Activated CD8-positive, alpha-beta T cell treated with anti-CD3 and anti-CD28 coated beads for 36 hours (primary cell): Measurements from ENCODE around the gene DNLZ. TPM values are rescaled to one million over a fixed set of nuclear protein-coding genes. Genes with fewer than 3 reads are reported as not detected.

Experiments used
- ATAC-seq: fragments of 200-7000 bp; cut with Tn5 transposase; one replicate; pipeline ENCODE4 v1.10.0; 2021; ENCODE audit warnings: mild to moderate bottlenecking, moderate library complexity
- CTCF ChIA-PET: fragments of 350-600 bp; sonication (Branson Sonifier 250); formaldehyde crosslinking; loops from one replicate; lab custom pipeline; 2021; ENCODE audit warnings: antibody characterized with exemption; lab: Charles Lee
- POLR2A ChIA-PET: fragments of 350-600 bp; sonication (Branson Sonifier 250); formaldehyde crosslinking; loops from one replicate; lab custom pipeline; 2021; ENCODE audit warnings: antibody characterized with exemption; lab: Charles Lee
- DNase-seq: peaks from one replicate; pipeline ENCODE4 v3.0.0-alpha.2; 2020
- H3K27ac Mint-ChIP-seq: one replicate; pipeline ENCODE4 v1.8.0; 2021; ENCODE audit warnings: mild to moderate bottlenecking, mixed read lengths
- H3K27me3 Mint-ChIP-seq: one replicate; pipeline ENCODE4 v1.8.0; 2021; ENCODE audit warnings: mixed read lengths
- H3K36me3 Mint-ChIP-seq: one replicate; pipeline ENCODE4 v1.8.0; 2021; ENCODE audit warnings: low read depth, mixed read lengths
- H3K4me1 Mint-ChIP-seq: one replicate; pipeline ENCODE4 v1.8.0; 2021; ENCODE audit warnings: low read depth, mixed read lengths
- H3K4me3 Mint-ChIP-seq: one replicate; pipeline ENCODE4 v1.8.0; 2021; ENCODE audit warnings: mild to moderate bottlenecking, moderate library complexity, mixed read lengths
- H3K9me3 Mint-ChIP-seq: one replicate; pipeline ENCODE4 v1.8.0; 2021; ENCODE audit warnings: mixed read lengths
- intact Hi-C: fragments of 100-400 bp; cut with micrococcal nuclease; formaldehyde crosslinking; loops from one replicate; pipeline ENCODE4 v1.10.0; 2022
- total RNA-seq, 2 experiments: library from RNA; stranded (reverse); gene quantifications; one replicate each; pipeline ENCODE4 v1.2.3, GENCODE V29; 2021
- TF ChIP-seq, protein P1 (sequence below): fragments of 200-600 bp; IDR thresholded peaks from one replicate; pipeline ENCODE4 v1.8.0; 2022; ENCODE audit warnings: antibody characterized with exemption, mild to moderate bottlenecking

Gene DNLZ
- total RNA-seq, 2 experiments from 2014 or later = 16.1 to 17.4 TPM

DNA sequence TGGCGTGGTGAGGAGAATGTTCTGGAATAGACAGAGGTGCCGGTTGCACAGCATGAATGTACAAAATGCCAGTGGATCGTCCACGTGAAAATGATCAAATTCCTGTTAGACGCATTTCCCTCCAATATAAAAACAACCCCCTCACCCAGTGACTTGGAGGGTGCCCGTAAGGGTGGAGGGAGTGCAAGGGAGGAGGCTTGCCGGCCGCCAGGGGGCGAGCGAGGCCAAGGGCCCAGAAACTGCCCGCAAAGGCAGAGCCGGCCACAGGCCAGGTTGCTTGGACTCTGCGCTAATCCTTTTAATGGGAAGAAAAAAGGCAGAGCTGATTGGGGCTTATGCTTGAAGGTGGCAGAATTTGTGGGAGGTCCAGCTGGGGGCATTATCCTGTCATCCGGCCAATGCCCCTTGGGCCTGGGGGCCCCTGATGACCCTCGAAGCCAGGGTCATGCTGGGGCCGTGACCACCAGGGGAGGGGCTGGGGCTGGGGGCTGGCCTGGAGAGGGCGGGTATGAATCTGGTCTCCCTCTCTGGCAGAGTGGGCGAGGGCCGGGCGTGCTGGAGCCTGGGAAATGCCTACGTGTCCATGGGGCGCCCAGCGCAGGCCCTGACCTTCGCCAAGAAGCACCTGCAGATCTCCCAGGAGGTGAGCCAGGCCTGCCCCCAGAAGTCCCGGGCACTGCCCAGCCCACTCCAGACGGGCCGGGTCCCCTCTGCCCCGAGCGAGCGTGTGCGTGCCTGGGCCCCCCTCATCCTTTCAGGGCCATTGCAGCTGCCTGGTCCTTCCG is 24.2 kb downstream of the DNLZ start:
- Mint-ChIP-seq H3K4me3 (no peak overlapping the region), H3K4me1 (peaks cover 5% of the 10 kb centered on the region), H3K27ac (no peak overlapping the region), H3K36me3 (no peaks in the 10 kb centered on the region), H3K9me3 (no peaks in the 10 kb centered on the region), H3K27me3 (no peaks in the 10 kb centered on the region)
- TF ChIP-seq, protein P1, sequence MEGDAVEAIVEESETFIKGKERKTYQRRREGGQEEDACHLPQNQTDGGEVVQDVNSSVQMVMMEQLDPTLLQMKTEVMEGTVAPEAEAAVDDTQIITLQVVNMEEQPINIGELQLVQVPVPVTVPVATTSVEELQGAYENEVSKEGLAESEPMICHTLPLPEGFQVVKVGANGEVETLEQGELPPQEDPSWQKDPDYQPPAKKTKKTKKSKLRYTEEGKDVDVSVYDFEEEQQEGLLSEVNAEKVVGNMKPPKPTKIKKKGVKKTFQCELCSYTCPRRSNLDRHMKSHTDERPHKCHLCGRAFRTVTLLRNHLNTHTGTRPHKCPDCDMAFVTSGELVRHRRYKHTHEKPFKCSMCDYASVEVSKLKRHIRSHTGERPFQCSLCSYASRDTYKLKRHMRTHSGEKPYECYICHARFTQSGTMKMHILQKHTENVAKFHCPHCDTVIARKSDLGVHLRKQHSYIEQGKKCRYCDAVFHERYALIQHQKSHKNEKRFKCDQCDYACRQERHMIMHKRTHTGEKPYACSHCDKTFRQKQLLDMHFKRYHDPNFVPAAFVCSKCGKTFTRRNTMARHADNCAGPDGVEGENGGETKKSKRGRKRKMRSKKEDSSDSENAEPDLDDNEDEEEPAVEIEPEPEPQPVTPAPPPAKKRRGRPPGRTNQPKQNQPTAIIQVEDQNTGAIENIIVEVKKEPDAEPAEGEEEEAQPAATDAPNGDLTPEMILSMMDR = peak; percentile 41
- ChIA-PET POLR2A (interaction anchor here (1.0 kb wide), 1 partner anchor 14 kb away, joined by 3 read pairs; no protein-coding TSS in a partner anchor), CTCF (interaction anchor here (1.0 kb wide), 1 partner anchor 12 kb away, joined by 4 read pairs; the partner anchor contains the start of gene GPSM1)
- intact Hi-C loops = no loop called here
- DNase-seq (peak; percentile 37), ATAC-seq (no peak)

DNA sequence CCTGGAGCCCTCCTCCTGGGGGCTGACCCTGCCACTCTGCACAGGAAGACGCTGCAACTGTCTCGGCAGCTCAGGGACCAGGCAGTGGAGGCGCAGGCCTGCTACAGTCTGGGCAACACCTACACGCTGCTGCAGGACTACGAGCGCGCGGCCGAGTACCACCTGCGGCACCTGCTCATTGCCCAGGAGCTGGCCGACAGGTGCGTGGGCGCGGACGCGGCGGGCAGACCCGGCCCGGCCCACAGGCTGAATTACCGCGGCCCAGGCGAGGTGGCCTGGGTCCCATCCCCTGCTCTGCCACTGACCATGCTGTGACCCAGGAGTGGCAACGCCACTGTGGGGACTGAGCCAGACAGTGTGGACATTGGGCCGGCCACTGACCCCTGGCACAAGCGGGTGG is 25.0 kb downstream of the DNLZ start:
- H3K9me3 Mint-ChIP-seq = no peaks in the 10 kb centered on the region
- no peaks in the 10 kb centered on the region for H3K36me3 Mint-ChIP-seq
- ChIA-PET POLR2A (interaction anchor here (0.6 kb wide), 1 partner anchor 91 kb away, joined by 3 read pairs; no protein-coding TSS in a partner anchor), CTCF (no interaction called here)
- H3K27ac Mint-ChIP-seq = no peak overlapping the region
- H3K4me3 Mint-ChIP-seq = no peak overlapping the region
- H3K4me1 Mint-ChIP-seq = peaks cover 5% of the 10 kb centered on the region
- intact Hi-C loops = no loop called here
- DNase-seq (no peak), ATAC-seq (no peak)
- TF ChIP-seq, protein P1 = no peak
- no peaks in the 10 kb centered on the region for H3K27me3 Mint-ChIP-seq

- ChIA-PET CTCF (no interaction called here), POLR2A (interaction anchor here (0.6 kb wide), 1 partner anchor 91 kb away, joined by 3 read pairs; no protein-coding TSS in a partner anchor)
- Mint-ChIP-seq H3K4me3 (no peak overlapping the region), H3K27me3 (no peaks in the 10 kb centered on the region), H3K9me3 (no peaks in the 10 kb centered on the region), H3K36me3 (no peaks in the 10 kb centered on the region), H3K4me1 (peaks cover 2% of the 10 kb centered on the region), H3K27ac (no peak overlapping the region)
- TF ChIP-seq, protein P1 = no peak
- DNase-seq (peak; percentile 40), ATAC-seq (no peak)
- intact Hi-C loops = no loop called here
Measured at GRCh38 chr9:136337416-136338395, 25.8 kb downstream of the DNLZ start.

- no peak for ATAC-seq
- ChIA-PET POLR2A (no interaction called here), CTCF (no interaction called here)
- DNase-seq = no peak
- intact Hi-C loops = no loop called here
- no peaks in the 10 kb centered on the region for H3K36me3 Mint-ChIP-seq
- no peak overlapping the region for H3K27ac Mint-ChIP-seq
- H3K9me3 Mint-ChIP-seq = no peaks in the 10 kb centered on the region
- no peaks in the 10 kb centered on the region for H3K4me1 Mint-ChIP-seq
- no peaks in the 10 kb centered on the region for H3K27me3 Mint-ChIP-seq
- no peak overlapping the region for H3K4me3 Mint-ChIP-seq
- TF ChIP-seq, protein P1 = no peak
Measured at GRCh38 chr9:136336881-136337280, 26.7 kb downstream of the DNLZ start.
